Esophagus squamous epithelium (tissue), 4 donors: ENCODE results near the gene COX6A1.

ENCODE experiments used
- CTCF ChIP-seq, 6 experiments: fragments of 450-650 bp in 4 of 6; fragments of 200-600 bp in 2 of 6; sonication (generic) in 2 of 6; IDR thresholded peaks; one replicate each; pipeline ENCODE4 v1.5.1; 2016 to 2019; ENCODE audit warnings: antibody characterized with exemption in 6 of 6, mild to moderate bottlenecking in 4 of 6, moderate library complexity in 4 of 6
- POLR2A ChIP-seq, 4 donors: fragments of 450-650 bp; IDR thresholded peaks; one replicate each; pipeline ENCODE4 v1.6.1; 2017; ENCODE audit warnings: antibody characterized with exemption in 4 of 4, mild to moderate bottlenecking in 4 of 4, moderate library complexity in 3 of 4

- TF ChIP-seq CTCF (IDR thresholded peaks at IDR 0.05), result no peak
- no peak for TF ChIP-seq POLR2A (IDR thresholded peaks at IDR 0.05)
Observed at GRCh38 chr12:120470150-120470784, 32.4 kb downstream of the COX6A1 start.
